Body of pancreas (tissue), 4 donors: Measurements from ENCODE around the gene TMEM255B. TPM values are rescaled to one million over a fixed set of nuclear protein-coding genes. Genes with fewer than 3 reads are reported as not detected.

ENCODE experiments used
- ATAC-seq: fragments of 150-250 bp; one replicate; pipeline ENCODE4 v1.9.1; 2016
- DNase-seq, 4 donors: peaks; one replicate each; pipeline ENCODE4 v3.0.0-alpha.2; 2019
- H3K27ac ChIP-seq, 4 donors: fragments of 200-600 bp; sonication (generic); 1 replicate in 3 of 4; 2 replicates in 1 of 4; pipeline versions ENCODE4 v1.5.1 to v1.6.1; 2016 to 2019; ENCODE audit warnings: mild to moderate bottlenecking in 1 of 4, mixed read lengths in 1 of 4, moderate library complexity in 1 of 4
- H3K27me3 ChIP-seq, 2 donors: fragments of 200-600 bp; sonication (generic); one replicate each; pipeline ENCODE4 v1.6.0; 2016; ENCODE audit warnings: mild to moderate bottlenecking in 1 of 2
- H3K36me3 ChIP-seq, 2 donors: fragments of 200-600 bp; sonication (generic); replicated peaks in 1 of 2; 2 replicates each; pipeline ENCODE4 v1.5.1; 2016; ENCODE audit warnings: low read depth in 2 of 2; ENCODE audit not compliant: insufficient read depth in 1 of 2
- H3K4me1 ChIP-seq: fragments of 200-600 bp; sonication (generic); one replicate; pipeline ENCODE4 v1.6.0; 2016
- H3K4me3 ChIP-seq, 2 donors: fragments of 200-600 bp; sonication (generic); 1 replicate in 1 of 2; 2 replicates in 1 of 2; pipeline ENCODE4 v1.5.1; 2016 to 2019
- H3K9me3 ChIP-seq, 3 donors: fragments of 200-600 bp; sonication (generic); 1 replicate in 2 of 3; 2 replicates in 1 of 3; pipeline ENCODE4 v1.5.1; 2016
- POLR2A ChIP-seq, 3 donors: fragments of 450-650 bp; IDR thresholded peaks; one replicate each; pipeline ENCODE4 v1.6.1; 2016; ENCODE audit warnings: antibody characterized with exemption in 3 of 3, mild to moderate bottlenecking in 2 of 3
- WGBS, 2 donors: methylation state at CpG; one replicate each; pipeline ENCODE4 v1.1.5; 2017; 5-methylcytosine and 5-hydroxymethylcytosine counted together
- intact Hi-C: fragments of 100-400 bp; cut with DNase I; formaldehyde crosslinking; loops from one replicate; pipeline ENCODE4 v1.15.1; 2023
- total RNA-seq, 2 donors: library from RNA; depleted of rRNA; stranded (reverse); fragments of >200 nt; gene quantifications; one replicate each; pipeline ENCODE4 v1.1.0, GENCODE V29; 2016
- TF ChIP-seq, protein P1 (sequence below), 7 experiments: fragments of 450-650 bp in 4 of 7; fragments of 200-600 bp in 3 of 7; sonication (generic) in 3 of 7; IDR thresholded peaks; one replicate each; pipeline ENCODE4 v1.5.1; 2016 to 2019; ENCODE audit warnings: antibody characterized with exemption in 7 of 7

TMEM255B gene
- total RNA-seq, 2 donors from 2014 or later, result 1.0 to 4.6 TPM

DNA sequence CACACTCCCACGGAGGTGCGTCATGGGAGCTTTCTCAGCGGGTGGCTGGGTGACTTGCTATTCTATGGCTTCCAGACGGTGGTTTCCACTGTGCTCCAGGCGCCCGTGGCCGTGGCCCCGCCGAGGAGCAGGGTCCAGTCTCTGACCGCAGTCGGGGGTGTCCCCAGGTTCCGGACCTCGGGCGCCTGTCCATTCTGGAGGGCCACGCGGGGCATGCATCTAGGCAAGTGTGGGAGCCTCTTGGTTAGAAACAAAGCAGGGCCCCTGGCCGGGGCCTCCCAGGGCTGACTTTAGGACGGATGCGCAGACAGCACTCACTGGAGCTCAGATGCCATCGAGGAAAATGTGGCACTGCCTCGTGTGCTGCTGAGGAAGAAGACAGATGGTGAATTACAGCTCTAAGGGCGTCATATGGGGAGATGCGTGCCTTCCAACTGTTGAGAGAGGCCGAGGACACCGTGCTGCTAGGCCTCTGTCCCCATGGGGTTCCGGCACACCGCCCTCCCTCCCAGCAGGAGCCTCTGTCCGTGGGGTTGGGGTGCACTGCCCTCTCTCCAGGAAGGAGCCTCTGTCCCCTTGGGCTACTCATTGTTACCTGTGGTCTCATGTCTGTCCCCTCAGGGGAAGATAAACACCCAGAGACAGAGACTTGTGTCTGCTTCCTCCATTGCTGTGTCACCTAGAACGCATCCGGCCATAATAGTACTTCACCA is 38.1 kb downstream of the TMEM255B start:
- intact Hi-C loops, result no loop called here
- Histone ChIP-seq H3K27ac (no peak overlapping the region), H3K4me1 (no peaks in the 10 kb centered on the region), H3K9me3 (no peaks in the 10 kb centered on the region), H3K4me3 (no peak overlapping the region), H3K27me3 (no peaks in the 10 kb centered on the region), H3K36me3 (no peaks in the 10 kb centered on the region)
- DNase-seq, result peak in 1 of 4 donors; percentile 7
- WGBS, 2 donors, result 85 to 86% methylated on average over 21 to 28 of the region's 30 CpGs
- TF ChIP-seq POLR2A (IDR thresholded peaks at IDR 0.05), result no peak
- TF ChIP-seq, protein P1, sequence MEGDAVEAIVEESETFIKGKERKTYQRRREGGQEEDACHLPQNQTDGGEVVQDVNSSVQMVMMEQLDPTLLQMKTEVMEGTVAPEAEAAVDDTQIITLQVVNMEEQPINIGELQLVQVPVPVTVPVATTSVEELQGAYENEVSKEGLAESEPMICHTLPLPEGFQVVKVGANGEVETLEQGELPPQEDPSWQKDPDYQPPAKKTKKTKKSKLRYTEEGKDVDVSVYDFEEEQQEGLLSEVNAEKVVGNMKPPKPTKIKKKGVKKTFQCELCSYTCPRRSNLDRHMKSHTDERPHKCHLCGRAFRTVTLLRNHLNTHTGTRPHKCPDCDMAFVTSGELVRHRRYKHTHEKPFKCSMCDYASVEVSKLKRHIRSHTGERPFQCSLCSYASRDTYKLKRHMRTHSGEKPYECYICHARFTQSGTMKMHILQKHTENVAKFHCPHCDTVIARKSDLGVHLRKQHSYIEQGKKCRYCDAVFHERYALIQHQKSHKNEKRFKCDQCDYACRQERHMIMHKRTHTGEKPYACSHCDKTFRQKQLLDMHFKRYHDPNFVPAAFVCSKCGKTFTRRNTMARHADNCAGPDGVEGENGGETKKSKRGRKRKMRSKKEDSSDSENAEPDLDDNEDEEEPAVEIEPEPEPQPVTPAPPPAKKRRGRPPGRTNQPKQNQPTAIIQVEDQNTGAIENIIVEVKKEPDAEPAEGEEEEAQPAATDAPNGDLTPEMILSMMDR (IDR thresholded peaks at IDR 0.05), result no peak
- no peak for ATAC-seq

DNA sequence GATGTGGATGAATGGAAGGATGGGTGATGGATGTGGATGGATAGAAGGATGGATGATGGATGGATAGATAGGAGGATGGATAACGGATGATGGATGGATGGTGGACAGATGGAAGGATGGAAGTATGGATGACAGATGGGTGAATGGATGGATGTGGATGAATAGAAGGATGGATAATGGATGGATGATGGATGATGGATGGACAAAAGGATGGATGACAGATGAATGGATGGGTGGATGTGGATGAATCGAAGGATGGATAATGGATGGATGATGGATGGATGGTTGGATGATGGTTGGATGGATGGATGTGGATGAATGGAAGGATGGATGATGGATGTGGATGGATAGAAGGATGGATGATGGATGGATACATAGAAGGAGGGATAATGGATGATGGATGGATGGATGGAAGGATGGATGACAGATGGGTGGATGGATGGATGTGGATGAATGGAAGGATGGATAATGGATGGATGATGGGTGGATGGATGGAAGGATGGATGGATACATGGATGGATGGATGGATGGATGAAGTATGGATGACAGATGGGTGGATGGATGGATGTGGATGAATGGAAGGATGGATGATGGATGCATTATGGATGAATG is 39.3 kb downstream of the TMEM255B start:
- ATAC-seq, result no peak

DNA sequence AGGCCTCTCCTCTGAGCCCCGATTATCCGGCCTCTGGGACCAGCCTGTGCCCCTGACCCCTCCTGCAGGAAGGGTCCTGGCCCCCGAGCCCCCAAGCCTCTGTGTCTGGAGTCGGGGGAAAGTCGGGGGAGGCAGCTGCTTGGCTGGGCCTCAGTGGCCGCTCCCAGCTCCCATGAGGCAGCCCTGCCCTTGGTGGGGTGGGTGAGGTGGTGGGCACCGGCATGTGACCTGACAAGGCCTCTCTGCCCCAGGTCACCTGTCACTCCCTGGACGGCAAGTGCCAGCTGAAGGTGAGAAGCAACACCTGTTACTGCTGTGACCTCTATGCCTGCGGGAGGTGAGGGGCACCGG is 41.5 kb downstream of the TMEM255B start:
- Histone ChIP-seq H3K4me3 (no peak overlapping the region), H3K27ac (no peak overlapping the region), H3K36me3 (no peaks in the 10 kb centered on the region), H3K4me1 (no peaks in the 10 kb centered on the region), H3K27me3 (no peaks in the 10 kb centered on the region), H3K9me3 (no peaks in the 10 kb centered on the region)
- DNase-seq, result no peak
- WGBS, 2 donors, result 75% methylated on average over 10 of the region's 10 CpGs; no CpG with 5 or more reads in 1 of the 2 donors
- no peak for ATAC-seq
- no peak for TF ChIP-seq POLR2A (IDR thresholded peaks at IDR 0.05)
- TF ChIP-seq, protein P1 (IDR thresholded peaks at IDR 0.05), result no peak
- intact Hi-C loops, result loop anchor here (10.0 kb wide), 1 partner anchor 214 kb away; no protein-coding TSS in a partner anchor

More for the DNA sequence above, 39.3 kb downstream of the TMEM255B start:
- no peak for DNase-seq
- no peaks in the 10 kb centered on the region for H3K36me3 ChIP-seq
- no peak overlapping the region for H3K4me3 ChIP-seq
- no peaks in the 10 kb centered on the region for H3K27me3 ChIP-seq
- intact Hi-C loops, result no loop called here
- no peak overlapping the region for H3K27ac ChIP-seq
- H3K9me3 ChIP-seq, result no peaks in the 10 kb centered on the region
- WGBS, 2 donors, result 49 to 51% methylated on average over 2 of the region's 2 CpGs
- no peaks in the 10 kb centered on the region for H3K4me1 ChIP-seq
- TF ChIP-seq POLR2A (IDR thresholded peaks at IDR 0.05), result no peak
- TF ChIP-seq, protein P1 (IDR thresholded peaks at IDR 0.05), result no peak

DNA sequence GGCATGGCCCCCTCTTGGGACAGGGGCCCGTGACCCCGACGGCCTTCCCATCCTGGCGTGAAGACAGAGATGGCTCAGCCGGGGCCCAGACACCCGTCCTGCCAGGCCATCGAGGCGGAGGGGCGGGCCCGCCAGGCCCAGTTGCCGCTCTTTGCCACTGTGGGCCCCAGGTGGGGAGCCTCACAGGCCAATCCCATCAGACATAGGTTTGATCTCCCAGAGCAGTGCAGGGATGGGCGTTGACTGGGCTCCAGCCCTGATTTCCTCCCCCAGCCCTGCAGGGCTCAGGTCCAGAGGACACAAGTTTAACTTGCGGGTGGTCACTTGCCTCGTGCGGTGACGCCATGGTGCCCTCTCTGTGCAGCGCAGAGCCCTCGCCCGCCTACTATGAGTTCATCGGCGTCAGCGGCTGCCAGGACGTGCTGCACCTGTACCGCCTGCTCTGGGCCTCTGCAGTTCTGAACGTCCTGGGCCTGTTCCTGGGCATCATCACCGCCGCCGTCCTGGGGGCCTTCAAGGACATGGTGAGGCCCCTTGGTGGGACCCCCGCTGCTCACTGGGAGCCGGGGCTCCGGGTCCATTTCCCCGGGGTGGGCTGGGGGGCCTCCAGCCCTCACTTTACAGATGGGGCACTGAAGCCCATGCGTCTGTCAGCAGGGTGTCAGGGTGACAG is 42.4 kb downstream of the TMEM255B start:
- no peak overlapping the region for H3K27ac ChIP-seq
- no peak overlapping the region for H3K4me3 ChIP-seq
- WGBS, 2 donors, result 88% methylated on average over 26 of the region's 33 CpGs; no CpG with 5 or more reads in 1 of the 2 donors
- no peaks in the 10 kb centered on the region for H3K27me3 ChIP-seq
- intact Hi-C loops, result loop anchor here (10.0 kb wide), 1 partner anchor 213 kb away; no protein-coding TSS in a partner anchor
- no peaks in the 10 kb centered on the region for H3K36me3 ChIP-seq
- DNase-seq (no peak), ATAC-seq (no peak)
- H3K9me3 ChIP-seq, result no peaks in the 10 kb centered on the region
- H3K4me1 ChIP-seq, result no peaks in the 10 kb centered on the region
- TF ChIP-seq POLR2A (IDR thresholded peaks at IDR 0.05), result no peak
- TF ChIP-seq, protein P1 (IDR thresholded peaks at IDR 0.05), result no peak
